Brain pericyte (primary cell): Measurements from ENCODE around the gene FUT4.
A peak's percentile ranks its signal among the peaks of the same experiment; 100 is the strongest.
"Not testable (repeated sequence)": the region's sequence is repeated elsewhere in the genome, so short reads cannot be mapped to it uniquely, and the experiment has no call there.

Source experiments
- DNase-seq: peaks from one replicate; pipeline ENCODE4 v3.0.0-alpha.2; 2012; ENCODE audit warnings: low read depth, low spot score

The FUT4 gene, protein sequence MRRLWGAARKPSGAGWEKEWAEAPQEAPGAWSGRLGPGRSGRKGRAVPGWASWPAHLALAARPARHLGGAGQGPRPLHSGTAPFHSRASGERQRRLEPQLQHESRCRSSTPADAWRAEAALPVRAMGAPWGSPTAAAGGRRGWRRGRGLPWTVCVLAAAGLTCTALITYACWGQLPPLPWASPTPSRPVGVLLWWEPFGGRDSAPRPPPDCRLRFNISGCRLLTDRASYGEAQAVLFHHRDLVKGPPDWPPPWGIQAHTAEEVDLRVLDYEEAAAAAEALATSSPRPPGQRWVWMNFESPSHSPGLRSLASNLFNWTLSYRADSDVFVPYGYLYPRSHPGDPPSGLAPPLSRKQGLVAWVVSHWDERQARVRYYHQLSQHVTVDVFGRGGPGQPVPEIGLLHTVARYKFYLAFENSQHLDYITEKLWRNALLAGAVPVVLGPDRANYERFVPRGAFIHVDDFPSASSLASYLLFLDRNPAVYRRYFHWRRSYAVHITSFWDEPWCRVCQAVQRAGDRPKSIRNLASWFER

DNA sequence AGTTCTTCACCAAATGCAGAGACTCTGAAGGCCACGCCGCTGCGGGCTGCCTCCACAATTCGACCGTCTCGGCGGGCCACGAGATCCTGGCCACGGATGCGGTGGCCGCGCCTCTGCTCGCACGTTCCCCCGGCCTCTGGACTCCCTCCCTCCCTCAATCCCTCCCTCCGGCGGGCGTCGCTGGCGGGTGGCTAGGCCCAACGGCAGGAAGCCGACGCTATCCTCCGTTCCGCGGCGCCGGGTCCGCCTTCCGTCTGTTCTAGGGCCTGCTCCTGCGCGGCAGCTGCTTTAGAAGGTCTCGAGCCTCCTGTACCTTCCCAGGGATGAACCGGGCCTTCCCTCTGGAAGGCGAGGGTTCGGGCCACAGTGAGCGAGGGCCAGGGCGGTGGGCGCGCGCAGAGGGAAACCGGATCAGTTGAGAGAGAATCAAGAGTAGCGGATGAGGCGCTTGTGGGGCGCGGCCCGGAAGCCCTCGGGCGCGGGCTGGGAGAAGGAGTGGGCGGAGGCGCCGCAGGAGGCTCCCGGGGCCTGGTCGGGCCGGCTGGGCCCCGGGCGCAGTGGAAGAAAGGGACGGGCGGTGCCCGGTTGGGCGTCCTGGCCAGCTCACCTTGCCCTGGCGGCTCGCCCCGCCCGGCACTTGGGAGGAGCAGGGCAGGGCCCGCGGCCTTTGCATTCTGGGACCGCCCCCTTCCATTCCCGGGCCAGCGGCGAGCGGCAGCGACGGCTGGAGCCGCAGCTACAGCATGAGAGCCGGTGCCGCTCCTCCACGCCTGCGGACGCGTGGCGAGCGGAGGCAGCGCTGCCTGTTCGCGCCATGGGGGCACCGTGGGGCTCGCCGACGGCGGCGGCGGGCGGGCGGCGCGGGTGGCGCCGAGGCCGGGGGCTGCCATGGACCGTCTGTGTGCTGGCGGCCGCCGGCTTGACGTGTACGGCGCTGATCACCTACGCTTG is at the start of gene FUT4:
TSS of gene FUT4 (plus strand) at position 227 of the 951 bp plus-strand sequence. CDS start at position 440, 213 bp downstream.
- DNase-seq: peak; percentile 56

DNA sequence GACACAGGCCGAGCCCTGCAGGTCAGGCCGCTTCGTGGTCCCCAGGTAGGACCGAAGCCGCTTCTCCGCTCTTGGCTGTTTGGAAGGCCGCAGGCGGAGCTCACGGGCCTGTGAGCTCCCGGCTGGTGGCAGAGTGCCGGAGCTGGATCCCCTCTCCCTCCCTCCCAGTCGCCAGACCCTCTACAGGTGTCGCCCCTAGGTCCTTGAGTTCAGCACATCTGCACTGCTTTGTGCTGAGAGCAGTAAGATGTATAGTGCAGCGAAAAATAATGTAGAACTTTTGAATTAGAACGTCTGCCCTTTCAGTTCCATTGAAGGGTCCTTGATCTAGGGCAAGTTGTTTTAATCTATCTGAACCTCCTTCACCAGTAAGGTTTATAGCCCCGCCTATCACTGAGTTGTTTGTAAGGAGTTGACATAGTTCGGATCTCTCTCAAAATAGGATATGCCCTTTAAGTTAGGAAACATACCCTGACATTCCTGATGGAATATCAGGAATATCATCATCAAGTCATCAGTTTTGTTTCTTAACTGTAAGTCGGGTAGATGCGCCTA is 49.5 kb upstream of the FUT4 start:
- DNase-seq: no peak

DNA sequence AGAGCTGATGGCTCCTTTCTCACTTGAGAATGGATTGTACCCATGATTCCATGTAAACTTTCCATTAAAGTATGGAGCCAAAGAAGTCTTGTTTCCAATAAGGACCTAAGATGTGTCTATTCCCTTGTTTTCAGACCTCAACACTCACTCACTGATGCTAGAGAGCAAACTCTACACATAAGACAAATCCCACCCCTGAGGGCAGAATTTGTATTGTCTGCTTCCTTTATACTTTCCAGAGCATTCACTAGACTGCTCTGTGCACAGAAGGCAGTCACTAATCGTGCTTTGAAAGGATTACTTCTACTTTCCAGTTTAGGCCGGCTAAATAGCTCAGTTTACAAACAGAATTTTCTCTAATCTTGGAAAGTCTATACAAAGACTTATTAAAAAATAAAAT is 43.5 kb upstream of the FUT4 start:
- DNase-seq: no peak

DNA sequence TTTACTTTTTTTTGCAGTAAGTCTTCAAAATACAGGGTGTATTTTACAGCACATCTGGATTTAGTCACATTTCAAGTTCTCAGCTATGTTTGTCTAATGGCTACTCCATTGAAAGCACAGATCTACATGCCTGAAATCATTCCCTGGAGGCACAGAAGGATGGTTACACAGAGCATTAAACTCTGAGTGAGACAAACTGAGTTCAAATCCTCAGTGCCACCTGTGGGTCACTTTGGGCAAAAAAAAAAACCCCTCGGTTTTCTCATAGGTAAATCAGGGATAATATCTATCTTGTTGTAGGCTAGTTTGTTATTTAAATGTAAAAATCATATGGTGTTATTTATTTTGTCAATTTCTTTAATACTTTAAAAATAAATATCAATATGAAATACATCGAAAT is 42.2 kb upstream of the FUT4 start:
- DNase-seq: no peak

DNA sequence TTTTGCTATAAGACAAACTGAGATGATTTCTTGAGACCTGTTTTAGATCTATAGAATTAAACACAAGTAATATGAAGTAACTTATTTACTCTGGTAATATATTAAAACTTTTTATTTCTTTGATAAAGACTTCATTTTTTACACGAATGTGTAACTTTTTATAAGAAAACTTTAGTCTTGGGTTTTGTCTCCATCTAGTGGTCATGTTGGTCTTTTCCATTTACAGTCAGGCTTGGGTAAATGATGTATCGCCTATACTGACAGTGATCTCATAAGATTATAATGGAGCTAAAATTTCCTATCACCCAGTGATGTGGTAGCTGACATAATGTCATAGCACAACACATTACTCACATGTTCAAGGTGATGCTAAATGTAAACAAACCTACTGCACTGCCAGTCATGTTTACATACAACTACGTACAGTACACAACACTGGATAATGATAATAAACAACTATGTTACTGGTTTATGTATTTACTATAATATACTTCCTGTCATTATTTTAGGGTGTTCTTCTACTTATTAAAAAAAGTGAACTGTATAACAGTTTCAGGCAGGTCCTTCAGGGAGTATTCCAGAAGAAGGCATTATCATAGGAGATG is 38.9 kb upstream of the FUT4 start:
- peak; percentile 18 for DNase-seq

DNA sequence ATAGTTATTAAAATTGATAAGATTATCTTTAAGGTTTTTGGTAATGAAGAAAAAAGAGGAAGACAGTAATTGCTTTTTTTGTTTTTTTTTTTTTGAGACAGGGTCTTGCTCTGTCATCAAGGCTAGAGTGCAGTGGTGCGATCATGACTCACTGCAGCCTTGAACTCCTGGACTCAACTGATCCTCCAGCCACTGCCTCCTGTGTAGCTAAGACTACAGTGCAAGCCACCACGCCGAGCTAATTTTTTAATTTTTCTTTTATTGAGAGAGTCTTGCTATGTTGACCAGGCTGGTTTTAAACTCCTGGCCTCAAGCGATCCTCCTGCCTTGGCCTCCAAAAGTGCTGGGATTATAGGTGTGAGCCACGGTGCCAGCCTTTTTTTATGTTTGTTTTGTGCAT is 37.2 kb upstream of the FUT4 start:
- not testable (repeated sequence) for DNase-seq

DNA sequence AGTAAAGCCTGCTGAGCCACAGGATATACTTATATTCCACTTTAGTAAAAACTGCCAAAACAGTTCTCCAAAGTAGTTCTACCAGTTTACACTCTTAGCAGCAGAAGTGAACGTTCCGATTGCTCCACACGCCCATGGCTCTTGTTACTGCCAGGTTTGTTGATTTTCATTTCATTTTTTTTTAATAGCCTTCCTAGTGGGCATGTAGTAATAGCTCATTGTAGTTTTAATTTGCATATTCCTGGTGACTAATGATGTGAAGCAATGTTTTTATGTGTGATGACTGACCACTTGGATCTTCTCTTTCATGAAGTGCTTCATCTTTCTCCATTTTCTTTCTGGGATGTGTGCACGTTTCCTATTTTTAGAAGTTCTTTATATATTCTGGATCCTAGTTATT is 36.2 kb upstream of the FUT4 start:
- DNase-seq: no peak

DNA sequence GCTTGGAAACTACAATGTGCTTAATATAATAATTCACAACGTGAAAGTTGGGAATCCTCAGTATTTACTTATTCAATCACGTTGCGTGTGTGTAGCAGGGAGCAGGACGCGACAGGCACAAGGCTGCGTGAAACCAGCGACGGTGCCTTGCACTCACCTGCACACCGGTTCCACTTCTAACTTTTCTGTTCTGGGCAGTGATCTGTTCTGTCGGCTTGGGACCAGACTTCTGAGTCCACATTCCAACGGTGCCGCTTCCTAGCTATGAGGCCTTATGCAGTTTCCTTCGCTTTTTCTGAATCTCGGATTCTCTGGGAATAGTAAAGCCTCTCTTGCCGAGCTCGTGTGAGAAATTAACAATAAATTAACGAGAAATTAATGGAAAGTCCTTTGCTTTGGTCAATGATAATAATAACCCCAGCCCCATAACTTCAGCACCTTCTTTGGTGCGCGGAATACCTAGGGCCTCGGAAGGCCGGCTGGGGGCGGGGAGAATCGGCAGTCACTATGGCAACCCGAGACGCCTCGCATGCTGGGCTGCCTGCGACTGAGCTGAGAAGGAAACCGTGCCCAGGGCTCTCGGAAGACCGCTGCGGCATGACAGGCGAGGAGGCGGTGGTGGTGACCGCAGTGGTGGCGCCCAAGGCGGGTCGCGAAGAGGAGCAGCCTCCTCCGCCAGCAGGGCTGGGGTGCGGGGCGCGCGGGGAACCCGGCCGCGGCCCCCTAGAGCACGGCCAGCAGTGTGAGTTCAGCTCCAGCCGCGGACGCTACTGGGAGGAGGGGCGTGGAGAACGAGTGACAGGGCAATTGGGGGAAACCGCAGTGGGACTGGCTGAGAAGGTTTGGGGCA is 31.6 kb upstream of the FUT4 start, which contains the start of gene C11orf97:
TSS of gene C11orf97 (plus strand) at position 530 of the 850 bp plus-strand sequence. CDS start at position 598, 68 bp downstream.
- no peak for DNase-seq

DNA sequence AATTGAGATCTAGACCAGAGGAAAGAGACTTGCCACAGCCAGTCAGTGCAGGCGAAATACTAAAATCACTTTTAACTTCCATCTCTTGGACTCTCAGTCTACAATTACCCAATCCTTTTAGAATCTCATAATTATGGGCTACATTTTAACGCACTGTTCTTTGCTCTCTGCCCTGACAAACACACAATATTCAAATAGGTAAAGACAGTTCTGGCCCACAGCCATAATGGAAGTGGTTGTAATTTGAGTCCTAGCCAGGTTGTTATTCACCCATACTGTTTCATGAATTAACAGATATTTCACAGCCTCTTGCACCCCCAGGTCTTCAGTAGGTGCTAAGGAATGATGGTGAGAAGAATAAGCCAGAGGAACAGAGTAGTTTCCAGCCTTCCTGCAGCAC is 30.6 kb upstream of the FUT4 start:
- DNase-seq: no peak

DNA sequence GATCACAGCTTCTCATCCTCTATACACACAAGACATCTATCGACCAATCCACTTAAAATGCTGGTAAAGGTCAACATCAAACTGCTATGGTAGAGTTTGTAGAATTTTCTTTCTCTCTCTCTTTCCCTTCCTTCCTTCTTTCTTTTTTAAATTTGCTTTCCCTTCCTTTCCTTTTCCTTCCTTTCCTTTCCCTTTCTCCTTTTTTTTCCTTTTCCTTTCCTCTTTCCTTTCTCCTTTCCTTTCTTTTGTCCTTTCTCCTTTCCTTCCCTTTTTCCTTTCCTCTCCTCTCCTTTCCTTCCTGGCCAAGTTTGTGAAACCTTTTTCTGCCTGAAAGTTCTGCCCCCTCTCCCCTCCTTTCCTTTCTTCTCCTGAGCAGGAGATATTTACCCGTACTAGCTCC is 28.3 kb upstream of the FUT4 start:
- no peak for DNase-seq

DNA sequence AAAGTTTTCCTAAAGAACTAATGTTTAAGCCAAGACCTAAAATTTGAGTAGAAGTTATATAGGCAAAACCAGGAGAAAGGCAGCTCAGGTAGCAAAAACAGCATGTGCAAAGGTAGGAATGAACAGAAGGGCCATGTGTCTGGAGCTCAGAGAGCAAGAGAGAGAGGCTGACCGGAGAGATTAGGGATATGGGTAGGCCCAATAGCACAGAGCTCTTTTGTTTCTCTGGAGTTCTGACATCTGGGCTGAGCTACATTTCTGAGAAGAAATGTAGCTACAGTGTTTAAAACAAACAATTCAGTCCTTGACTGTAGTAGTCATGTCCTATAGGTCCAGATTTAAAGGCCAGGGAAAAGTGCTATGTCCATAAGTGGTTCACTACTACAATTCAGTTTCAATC is 27.0 kb upstream of the FUT4 start:
- no peak for DNase-seq

DNA sequence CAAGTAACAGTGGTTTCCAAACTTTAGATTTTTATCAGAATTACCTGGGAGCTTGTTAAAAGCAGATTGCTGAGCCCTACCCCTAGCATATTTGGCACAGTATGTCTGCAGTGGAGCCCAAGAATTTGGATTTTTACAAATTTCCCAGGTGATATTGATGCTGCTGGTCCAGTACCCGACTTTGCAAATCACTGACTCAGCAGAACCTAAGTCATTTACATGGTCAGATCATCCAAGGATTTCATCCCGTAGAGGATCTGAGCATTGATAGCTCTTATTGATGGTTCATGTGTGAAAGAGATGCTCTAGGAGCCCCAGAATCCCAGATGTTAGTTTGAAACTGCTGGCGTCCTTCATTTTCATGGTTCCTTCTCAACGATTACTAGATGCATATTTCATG is 25.4 kb upstream of the FUT4 start:
- DNase-seq: no peak

DNA sequence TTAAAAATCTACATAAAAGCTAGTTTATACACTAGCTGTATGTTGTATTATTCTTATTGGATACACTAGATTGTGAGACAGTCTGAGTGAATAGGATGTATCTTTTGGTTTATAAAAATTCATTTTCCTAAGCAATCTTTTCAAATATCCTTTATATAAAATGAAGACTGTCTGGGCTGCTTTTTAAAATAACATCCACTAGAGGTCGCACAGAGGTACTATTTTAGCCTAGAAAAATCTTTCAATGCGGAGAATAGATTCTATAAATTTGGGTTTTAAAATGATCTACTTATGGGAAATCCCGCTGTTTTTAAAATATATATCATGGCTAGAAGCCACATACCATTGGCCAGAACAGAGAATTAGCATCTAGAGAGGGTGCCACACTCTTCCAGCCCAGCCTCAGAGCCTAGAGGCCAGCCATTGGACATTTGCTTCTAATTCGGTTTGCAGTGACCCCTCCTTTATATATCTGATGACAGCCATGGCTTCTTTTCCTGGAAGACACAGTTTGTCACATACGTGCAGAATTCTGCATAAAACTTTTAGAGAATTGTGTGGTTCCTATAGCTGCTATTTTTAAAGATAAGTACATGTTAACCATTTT is 24.1 kb upstream of the FUT4 start:
- DNase-seq: no peak

DNA sequence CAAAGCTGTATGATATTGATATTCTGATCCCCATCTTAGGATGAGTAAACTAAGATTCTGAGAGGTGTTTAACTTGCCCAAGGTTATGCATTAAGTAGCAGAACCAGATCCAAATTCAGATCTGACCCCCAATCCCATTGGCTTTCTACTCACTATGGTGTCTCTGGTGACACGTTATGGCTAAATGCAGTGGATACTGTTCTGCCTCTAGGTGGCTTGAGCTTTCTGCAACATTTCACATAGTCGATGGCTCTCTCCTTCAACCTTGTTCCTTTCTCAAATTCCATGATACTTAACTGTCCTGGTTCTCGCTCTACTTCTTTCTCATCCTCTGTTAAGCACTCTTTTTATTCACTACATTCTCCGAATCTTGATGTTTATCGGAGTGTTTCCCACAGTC is 22.0 kb upstream of the FUT4 start:
- DNase-seq: no peak

DNA sequence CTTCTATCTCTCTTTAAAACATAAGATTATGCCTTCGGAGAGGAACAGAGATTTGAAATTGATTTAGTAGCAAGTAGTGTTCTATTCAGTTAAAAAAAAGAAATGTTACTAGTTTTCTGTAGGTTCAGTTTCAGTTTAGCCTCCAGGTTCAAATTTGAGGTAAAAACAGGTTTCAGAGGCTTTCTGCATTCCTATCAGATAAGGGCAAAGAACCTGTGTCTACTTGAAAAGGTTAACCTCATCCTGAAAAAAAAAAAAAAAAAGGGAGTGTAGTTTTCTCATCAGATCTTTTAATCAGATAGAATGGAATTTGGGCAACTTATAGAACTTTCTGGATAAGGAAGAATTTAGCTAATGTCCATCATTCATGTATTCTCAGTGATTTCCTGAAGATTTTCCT is 19.4 kb upstream of the FUT4 start:
- DNase-seq: no peak

DNA sequence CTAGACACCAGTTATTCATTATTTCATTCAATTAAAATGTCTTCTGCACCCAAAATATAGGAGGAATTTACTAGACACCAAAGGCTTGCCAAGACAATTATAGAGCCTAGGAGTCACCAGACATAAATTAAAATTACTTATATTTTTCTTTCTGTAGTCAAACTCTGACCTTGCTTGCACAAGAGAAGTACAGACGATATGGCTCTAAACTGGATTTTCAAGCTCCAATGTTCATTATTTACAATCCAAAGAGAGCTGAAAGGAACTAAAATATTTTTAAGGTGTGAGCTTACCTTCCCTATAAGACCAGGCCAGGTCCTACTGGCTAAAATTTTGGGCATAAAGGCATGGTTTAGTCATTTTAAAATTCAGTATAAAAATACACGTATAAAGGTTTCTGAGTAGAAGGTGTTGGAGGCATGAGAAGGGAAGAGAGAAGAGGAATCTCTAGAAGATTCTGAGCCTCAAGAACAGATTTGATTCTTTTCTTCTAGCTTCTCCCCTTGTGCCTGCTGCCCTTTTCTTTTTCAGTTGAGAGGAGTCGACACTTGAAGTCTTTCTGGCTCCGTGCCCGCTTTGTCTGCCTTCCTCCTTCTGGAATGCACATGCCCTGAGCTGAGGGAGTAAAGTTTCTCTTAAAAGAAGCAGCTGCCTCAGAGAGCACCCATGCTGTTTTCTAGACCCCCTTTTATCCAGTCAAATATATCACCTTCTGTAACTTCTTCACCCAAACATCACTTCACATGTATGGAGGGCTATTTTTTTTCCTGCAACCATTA is 18.0 kb upstream of the FUT4 start:
- DNase-seq: no peak

DNA sequence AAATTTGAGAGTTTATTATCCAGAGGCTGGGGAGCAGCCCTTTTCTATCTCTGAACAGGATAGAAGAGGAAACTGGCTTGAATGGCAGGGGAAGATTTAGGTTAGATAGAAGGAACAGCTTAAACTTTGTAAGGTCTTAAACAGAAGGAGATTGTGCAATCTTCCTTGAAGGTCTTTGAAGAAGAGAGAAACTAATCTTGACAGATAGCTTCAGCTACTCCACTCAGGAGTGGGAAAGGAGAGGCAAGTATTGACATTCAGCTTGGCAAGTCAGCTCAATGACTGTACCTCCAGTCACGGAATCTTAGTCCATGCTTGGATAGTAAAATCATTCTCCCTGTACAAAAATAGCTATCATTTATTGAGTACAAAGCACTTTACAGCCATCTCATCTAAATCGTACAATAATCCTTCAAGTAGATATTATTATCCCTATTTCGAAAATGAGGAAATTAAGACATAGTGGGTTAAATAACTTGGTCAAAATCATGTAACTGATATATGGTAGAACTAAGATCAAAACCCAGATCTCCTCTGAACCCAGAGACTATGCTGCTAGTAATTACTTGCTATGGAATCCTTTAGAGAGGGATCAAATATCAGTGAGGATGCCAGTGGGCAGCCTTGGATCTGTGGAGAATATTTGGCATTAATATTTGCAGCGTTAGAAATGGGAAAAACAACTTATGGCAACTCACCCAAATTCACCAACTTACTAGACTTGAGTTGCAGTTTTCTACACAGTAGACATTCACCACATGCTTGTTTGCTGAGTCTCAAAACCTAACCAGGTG is 16.9 kb upstream of the FUT4 start:
- no peak for DNase-seq

DNA sequence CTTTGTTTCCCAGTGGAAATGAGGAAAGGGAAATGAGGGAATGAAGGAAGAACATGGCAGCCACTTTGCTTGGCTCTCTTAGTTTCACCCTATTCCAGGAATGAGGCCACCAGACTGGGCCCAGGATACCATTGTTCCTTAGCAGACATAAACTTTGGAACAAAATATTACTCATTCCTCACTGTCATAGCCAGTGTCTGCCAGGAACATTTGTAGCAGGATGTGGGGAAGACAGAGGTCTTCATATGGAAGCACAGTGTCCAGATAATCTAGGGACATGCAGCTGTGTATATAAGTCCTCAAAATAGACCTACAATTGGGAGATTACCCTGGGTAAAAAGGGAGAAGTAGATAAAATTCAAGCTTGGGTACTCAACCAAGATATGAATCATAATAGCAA is 15.2 kb upstream of the FUT4 start:
- no peak for DNase-seq

DNA sequence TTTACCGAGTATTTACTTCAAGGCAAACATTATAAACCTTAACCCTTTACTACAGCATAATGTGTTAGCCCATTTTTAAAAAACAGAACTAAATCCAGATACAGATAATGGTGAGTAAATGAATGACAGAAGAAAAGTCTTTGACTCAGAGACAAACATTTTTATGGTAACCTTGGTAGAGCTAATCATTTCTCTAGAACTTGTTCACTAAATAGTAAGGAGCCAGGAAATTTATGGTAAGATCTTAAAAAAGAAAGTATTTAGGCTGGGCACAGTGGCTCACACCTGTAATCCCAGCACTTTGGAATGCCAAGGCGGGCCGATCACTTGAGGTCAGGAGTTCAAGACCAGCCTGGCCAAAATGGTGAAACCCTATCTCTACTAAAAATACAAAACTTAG is 11.5 kb upstream of the FUT4 start:
- no peak for DNase-seq
